OCI-LY3 (cell line): ENCODE data around the gene PIP4P1.
A peak's percentile ranks its signal among the peaks of the same experiment; 100 is the strongest.
"Not testable (repeated sequence)": the region's sequence is repeated elsewhere in the genome, so short reads cannot be mapped to it uniquely, and the experiment has no call there.

Experiments
- H2AFZ ChIP-seq: fragments of 200-600, 300-600 bp; shearing (Covaris generic); 2 replicates; pipeline ENCODE4 v1.6.0; 2014; ENCODE audit warnings: antibody characterized with exemption, low read depth, low read length
- H3K27ac ChIP-seq: fragments of 200-600, 300-600 bp; sonication (generic); 2 replicates; pipeline ENCODE4 v1.5.1; 2014; ENCODE audit warnings: mild to moderate bottlenecking, low read length, moderate library complexity, mixed read lengths
- H3K27me3 ChIP-seq: fragments of 200-600, 300-600 bp; sonication (generic); 2 replicates; pipeline ENCODE4 v1.6.1; 2014; ENCODE audit warnings: low read depth, low read length, mixed read lengths
- H3K36me3 ChIP-seq: fragments of 200-600, 300-600 bp; sonication (generic); replicated peaks from 2 replicates; pipeline ENCODE3; 2014; ENCODE audit warnings: low read depth, low read length, mixed read lengths
- H3K4me1 ChIP-seq: fragments of 300-600, 200-600 bp; sonication (generic); 2 replicates; pipeline ENCODE4 v1.6.1; 2014; ENCODE audit warnings: low read length, mixed read lengths
- H3K4me2 ChIP-seq: fragments of 200-600, 300-600 bp; sonication (generic); 2 replicates; pipeline ENCODE4 v1.6.1; 2014; ENCODE audit warnings: low read length, mixed read lengths
- H3K4me3 ChIP-seq: fragments of 300-600, 200-600 bp; sonication (generic); 2 replicates; pipeline ENCODE4 v1.5.1; 2014; ENCODE audit warnings: antibody characterized with exemption, mild to moderate bottlenecking, low read length, moderate library complexity
- H3K79me2 ChIP-seq: fragments of 300-600, 200-600 bp; shearing (Covaris generic); 2 replicates; pipeline ENCODE4 v1.6.1; 2014; ENCODE audit warnings: mild to moderate bottlenecking, low read length, mixed read lengths
- H3K9ac ChIP-seq: fragments of 300-600, 200-600 bp; shearing (Covaris generic); 2 replicates; pipeline ENCODE4 v1.6.0; 2014; ENCODE audit warnings: mild to moderate bottlenecking, low read length, moderate library complexity
- H3K9me3 ChIP-seq: fragments of 200-600, 300-600 bp; shearing (Covaris generic); 2 replicates; pipeline ENCODE4 v1.6.1; 2014; ENCODE audit warnings: low read length, mixed read lengths; ENCODE audit not compliant: insufficient read depth
- H4K20me1 ChIP-seq: fragments of 200-600, 300-600 bp; sonication (generic); 2 replicates; pipeline ENCODE4 v1.6.1; 2016; ENCODE audit warnings: low read length, mixed read lengths; ENCODE audit not compliant: insufficient read depth
- EZH2phosphoT487 ChIP-seq: fragments of 200-600 bp; shearing (Covaris generic); IDR thresholded peaks from 2 replicates; pipeline ENCODE4 v1.6.1; 2018; ENCODE audit warnings: antibody characterized with exemption, mixed run types, low read depth
- TF ChIP-seq, protein P1 (sequence below): fragments of 200-600, 300-600 bp; sonication (generic); IDR thresholded peaks from 2 replicates; pipeline ENCODE4 v1.5.1; 2014; ENCODE audit warnings: antibody characterized with exemption, low read length, low read depth

PIP4P1 gene

DNA sequence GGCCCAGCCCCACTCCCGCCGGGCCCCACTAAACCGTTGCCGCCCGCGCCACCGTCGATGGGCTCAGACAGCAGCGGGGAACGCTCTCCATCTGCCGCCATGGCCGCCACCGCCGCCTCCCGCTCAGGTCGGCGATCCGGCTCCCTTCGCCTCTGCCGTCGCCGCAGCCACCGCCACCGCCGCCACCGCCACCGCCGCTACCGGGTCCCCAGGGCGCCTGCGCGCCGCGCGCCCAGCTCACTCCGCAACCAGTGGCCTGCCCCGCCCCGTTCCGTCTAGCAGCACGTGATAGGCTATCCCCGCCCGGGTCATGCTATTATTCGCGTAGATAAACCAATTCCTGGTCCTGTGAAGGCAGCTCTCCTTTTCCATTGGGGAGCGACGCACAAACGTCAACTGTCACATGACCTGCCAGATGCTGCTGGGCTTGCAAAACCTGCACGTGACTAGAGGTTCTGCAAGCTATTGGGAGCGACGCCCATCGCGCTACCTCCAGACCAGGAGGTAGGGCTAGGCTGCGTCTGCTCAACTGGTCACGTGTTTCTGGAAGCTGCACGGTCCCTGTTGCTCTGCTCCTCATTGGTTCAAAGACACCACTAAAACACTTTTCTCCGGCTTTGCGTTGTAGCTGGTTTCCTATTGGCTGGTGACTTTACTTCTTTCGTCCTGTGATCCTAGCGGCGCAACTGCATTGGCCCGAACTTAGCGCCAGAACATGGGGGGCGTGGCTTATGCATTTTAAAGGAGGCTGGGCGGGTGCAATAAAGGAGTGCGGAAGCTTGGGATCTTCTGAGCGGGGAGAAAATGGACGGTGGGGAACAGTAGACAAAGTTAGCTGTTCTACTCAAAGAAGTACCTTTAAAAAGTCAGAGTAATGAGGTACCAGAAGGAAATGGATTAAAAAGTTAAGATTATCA, at the start of gene PIP4P1:
Gene PIP4P1 (minus strand): TSS at position 210 of the 917 bp plus-strand sequence. CDS start 109 bp downstream, at position 101.
- peak within 1 kb of the TSS; percentile 92 for H3K9ac ChIP-seq
- no peaks in the 10 kb centered on the region for H4K20me1 ChIP-seq
- H3K4me2 ChIP-seq: peak within 1 kb of the TSS; percentile 87
- H3K4me3 ChIP-seq: peak within 1 kb of the TSS; percentile 89
- no peaks in the 10 kb centered on the region for H3K27me3 ChIP-seq
- H3K9me3 ChIP-seq: no peaks in the 10 kb centered on the region
- H2AFZ ChIP-seq: no peak within 1 kb of the TSS
- H3K36me3 ChIP-seq: peaks cover 41% of the 10 kb centered on the region
- peaks cover 40% of the 10 kb centered on the region for H3K4me1 ChIP-seq
- TF ChIP-seq EZH2phosphoT487: no peak
- TF ChIP-seq, protein P1, sequence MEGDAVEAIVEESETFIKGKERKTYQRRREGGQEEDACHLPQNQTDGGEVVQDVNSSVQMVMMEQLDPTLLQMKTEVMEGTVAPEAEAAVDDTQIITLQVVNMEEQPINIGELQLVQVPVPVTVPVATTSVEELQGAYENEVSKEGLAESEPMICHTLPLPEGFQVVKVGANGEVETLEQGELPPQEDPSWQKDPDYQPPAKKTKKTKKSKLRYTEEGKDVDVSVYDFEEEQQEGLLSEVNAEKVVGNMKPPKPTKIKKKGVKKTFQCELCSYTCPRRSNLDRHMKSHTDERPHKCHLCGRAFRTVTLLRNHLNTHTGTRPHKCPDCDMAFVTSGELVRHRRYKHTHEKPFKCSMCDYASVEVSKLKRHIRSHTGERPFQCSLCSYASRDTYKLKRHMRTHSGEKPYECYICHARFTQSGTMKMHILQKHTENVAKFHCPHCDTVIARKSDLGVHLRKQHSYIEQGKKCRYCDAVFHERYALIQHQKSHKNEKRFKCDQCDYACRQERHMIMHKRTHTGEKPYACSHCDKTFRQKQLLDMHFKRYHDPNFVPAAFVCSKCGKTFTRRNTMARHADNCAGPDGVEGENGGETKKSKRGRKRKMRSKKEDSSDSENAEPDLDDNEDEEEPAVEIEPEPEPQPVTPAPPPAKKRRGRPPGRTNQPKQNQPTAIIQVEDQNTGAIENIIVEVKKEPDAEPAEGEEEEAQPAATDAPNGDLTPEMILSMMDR: no peak
- peaks cover 45% of the 10 kb centered on the region for H3K79me2 ChIP-seq
- H3K27ac ChIP-seq: peak within 1 kb of the TSS; percentile 95

DNA sequence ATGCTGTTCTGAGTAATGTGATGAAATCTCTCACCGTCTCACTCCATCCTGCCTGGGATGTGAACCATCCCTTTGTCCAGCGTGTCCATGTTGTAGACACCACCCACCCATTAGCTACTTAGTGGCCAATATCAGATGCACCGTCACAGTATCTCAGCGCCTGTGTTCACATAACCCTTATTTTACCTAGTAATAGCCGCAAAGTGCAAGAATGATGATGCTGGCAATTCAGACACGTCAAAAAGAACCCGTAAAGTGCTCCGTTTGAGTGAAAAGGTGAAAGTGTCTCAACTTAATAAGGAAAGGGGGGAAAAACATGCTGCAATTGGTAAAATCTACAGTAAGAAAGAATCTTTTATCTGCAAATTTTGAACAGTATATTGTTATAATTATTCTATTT, 47.1 kb upstream of the PIP4P1 start:
- no peak overlapping the region for H3K27ac ChIP-seq
- TF ChIP-seq, protein P1: no peak
- TF ChIP-seq EZH2phosphoT487: no peak

DNA sequence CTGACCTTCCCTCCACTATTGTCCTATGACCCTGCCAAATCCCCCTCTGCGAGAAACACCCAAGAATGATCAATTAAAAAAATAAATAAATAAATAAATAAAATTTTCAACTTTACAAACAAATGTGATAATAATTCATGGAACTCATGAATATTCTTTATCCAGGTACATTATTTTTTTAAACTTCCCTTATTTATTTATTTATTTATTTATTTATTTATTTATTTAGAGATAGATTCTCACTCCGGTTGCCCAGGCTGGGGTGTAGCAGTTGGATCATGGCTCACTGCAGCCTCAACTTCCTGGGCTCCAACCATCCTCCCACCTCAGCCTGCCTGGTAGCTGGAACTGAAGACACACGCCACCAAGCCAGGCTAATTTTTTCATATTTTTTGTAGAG, 46.3 kb upstream of the PIP4P1 start:
- H3K9ac ChIP-seq, H4K20me1 ChIP-seq, H3K4me2 ChIP-seq, H3K27ac ChIP-seq, H3K9me3 ChIP-seq, H3K4me3 ChIP-seq, H2AFZ ChIP-seq, H3K79me2 ChIP-seq, H3K36me3 ChIP-seq: not testable (repeated sequence)
- Histone ChIP-seq H3K4me1 (peaks cover 29% of the 10 kb centered on the region), H3K27me3 (peaks cover 26% of the 10 kb centered on the region)

More for the DNA sequence above, 47.1 kb upstream of the PIP4P1 start:
- Histone ChIP-seq H3K4me3 (no peak overlapping the region), H3K4me2 (peak overlapping the region; percentile 34; the same call in 1 of the 2 replicates), H3K79me2 (no peaks in the 10 kb centered on the region), H4K20me1 (no peaks in the 10 kb centered on the region), H3K9ac (no peak overlapping the region), H3K4me1 (peaks cover 29% of the 10 kb centered on the region), H2AFZ (no peak overlapping the region; the same call in 1 of the 2 replicates), H3K9me3 (no peaks in the 10 kb centered on the region), H3K36me3 (no peaks in the 10 kb centered on the region), H3K27me3 (peaks cover 29% of the 10 kb centered on the region)

DNA sequence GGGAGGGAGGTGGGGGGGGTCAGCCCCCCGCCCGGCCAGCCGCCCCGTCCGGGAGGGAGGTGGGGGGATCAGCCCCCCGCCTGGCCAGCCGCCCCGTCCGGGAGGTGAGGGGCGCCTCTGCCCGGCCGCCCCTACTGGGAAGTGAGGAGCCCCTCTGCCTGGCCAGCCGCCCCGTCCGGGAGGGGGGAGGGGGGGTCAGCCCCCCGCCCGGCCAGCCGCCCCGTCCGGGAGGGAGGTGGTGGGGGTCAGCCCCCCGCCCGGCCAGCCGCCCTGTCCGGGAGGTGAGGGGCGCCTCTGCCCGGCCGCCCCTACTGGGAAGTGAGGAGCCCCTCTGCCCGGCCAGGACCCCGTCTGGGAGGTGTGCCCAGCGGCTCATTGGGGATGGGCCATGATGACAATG, 45.5 kb upstream of the PIP4P1 start:
- H3K36me3 ChIP-seq, H3K4me2 ChIP-seq, H3K9me3 ChIP-seq, H2AFZ ChIP-seq, H4K20me1 ChIP-seq, H3K9ac ChIP-seq, H3K4me3 ChIP-seq, H3K79me2 ChIP-seq, H3K27ac ChIP-seq: not testable (repeated sequence)
- H3K27me3 ChIP-seq: peaks cover 18% of the 10 kb centered on the region
- H3K4me1 ChIP-seq: peaks cover 22% of the 10 kb centered on the region

DNA sequence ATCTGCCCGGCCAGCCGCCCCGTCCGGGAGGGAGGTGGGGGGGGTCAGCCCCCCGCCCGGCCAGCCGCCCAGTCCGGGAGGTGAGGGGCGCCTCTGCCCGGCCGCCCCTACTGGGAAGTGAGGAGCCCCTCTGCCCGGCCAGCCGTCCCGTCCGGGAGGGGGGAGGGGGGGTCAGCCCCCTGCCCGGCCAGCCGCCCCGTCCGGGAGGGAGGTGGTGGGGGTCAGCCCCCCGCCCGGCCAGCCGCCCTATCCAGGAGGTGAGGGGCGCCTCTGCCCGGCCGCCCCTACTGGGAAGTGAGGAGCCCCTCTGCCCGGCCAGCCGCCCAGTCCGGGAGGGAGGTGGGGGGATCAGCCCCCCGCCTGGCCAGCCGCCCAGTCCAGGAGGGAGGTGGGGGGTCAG, 45.0 kb upstream of the PIP4P1 start:
- not testable (repeated sequence) for H3K36me3 ChIP-seq, H4K20me1 ChIP-seq, H3K27ac ChIP-seq, H3K9ac ChIP-seq, H2AFZ ChIP-seq, H3K79me2 ChIP-seq, H3K4me2 ChIP-seq, H3K4me3 ChIP-seq, H3K9me3 ChIP-seq
- H3K27me3 ChIP-seq: peaks cover 14% of the 10 kb centered on the region
- peaks cover 22% of the 10 kb centered on the region for H3K4me1 ChIP-seq
